ENCODE data around the gene ICAM3.

DNA sequence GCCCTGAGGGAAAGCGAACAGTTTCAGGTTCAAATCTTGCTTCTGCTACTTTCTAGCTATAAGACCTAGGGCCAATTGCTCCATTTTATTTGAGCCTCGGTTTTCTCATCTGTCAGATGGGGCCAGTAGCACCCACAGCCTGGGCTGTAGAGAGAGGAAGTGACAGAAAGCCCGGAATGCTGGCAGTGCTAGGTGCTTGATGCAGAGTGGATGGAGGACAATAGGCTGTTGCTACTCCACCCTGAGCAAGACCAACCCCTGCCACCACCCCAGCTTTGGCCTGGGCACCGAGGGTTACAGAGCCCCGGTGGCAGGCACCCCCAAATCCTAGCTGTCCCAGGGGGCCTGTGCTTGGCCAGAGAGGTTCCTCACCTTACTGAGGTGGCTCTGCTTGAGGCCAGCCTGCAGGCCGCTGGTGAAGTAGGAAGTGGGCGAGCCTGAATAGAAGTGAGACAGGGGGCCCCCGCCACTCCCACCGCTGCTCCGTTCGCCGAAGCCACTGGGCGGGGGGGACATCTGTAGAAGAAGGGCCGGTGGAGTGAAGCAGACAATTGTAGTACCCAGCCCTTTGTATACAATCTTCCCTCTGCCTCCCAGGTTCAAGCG lies 21.5 kb downstream of the ICAM3 start:
- TF ChIP-seq, protein P1, sequence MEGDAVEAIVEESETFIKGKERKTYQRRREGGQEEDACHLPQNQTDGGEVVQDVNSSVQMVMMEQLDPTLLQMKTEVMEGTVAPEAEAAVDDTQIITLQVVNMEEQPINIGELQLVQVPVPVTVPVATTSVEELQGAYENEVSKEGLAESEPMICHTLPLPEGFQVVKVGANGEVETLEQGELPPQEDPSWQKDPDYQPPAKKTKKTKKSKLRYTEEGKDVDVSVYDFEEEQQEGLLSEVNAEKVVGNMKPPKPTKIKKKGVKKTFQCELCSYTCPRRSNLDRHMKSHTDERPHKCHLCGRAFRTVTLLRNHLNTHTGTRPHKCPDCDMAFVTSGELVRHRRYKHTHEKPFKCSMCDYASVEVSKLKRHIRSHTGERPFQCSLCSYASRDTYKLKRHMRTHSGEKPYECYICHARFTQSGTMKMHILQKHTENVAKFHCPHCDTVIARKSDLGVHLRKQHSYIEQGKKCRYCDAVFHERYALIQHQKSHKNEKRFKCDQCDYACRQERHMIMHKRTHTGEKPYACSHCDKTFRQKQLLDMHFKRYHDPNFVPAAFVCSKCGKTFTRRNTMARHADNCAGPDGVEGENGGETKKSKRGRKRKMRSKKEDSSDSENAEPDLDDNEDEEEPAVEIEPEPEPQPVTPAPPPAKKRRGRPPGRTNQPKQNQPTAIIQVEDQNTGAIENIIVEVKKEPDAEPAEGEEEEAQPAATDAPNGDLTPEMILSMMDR (optimal IDR thresholded peaks at IDR 0.05 in 1 of 3, IDR thresholded peaks at IDR 0.05 in 1 of 3, conservative IDR thresholded peaks at IDR 0.05 in 1 of 3; ENCODE audit: extremely low read depth in 1 of 3, insufficient read depth in 2 of 3, low read length in 3 of 3): no peak
- no peak for TF ChIP-seq EZH2 (IDR thresholded peaks at IDR 0.05; ENCODE audit: low read length)

Data from keratinocyte (primary cell).